ENCODE data around the gene SLC4A5.

SLC4A5 gene

GRCh38 chr2:74307720-74308119, 35.5 kb downstream of the SLC4A5 start:
- DNase-seq: no peak

- DNase-seq: no peak
These were observed 38.7 kb downstream of the SLC4A5 start for GRCh38 chr2:74304332-74305148.

GRCh38 chr2:74302865-74303264, 40.4 kb downstream of the SLC4A5 start:
- DNase-seq: no peak

GRCh38 chr2:74301262-74301661, 42.0 kb downstream of the SLC4A5 start:
- DNase-seq: no peak

- no peak for DNase-seq
These were observed 42.7 kb downstream of the SLC4A5 start for GRCh38 chr2:74300506-74300905.

GRCh38 chr2:74297950-74298349, 45.3 kb downstream of the SLC4A5 start:
- no peak for DNase-seq

GRCh38 chr2:74297391-74297790, 45.8 kb downstream of the SLC4A5 start:
- DNase-seq: no peak

GRCh38 chr2:74293191-74293991, 49.8 kb downstream of the SLC4A5 start:
- no peak for DNase-seq

- no peak for DNase-seq
These were observed 50.5 kb downstream of the SLC4A5 start for GRCh38 chr2:74292751-74293150.

- DNase-seq: no peak
These were observed 51.2 kb downstream of the SLC4A5 start for GRCh38 chr2:74291886-74292621.

- no peak for DNase-seq
These were observed 52.0 kb downstream of the SLC4A5 start for GRCh38 chr2:74291218-74291544.

GRCh38 chr2:74290466-74291217, 52.6 kb downstream of the SLC4A5 start:
- peak; percentile 70 for DNase-seq

GRCh38 chr2:74290066-74290465, 53.1 kb downstream of the SLC4A5 start:
- DNase-seq: no peak

- no peak for DNase-seq
These were observed 56.5 kb downstream of the SLC4A5 start for GRCh38 chr2:74286725-74287124.

GRCh38 chr2:74281141-74281975, 61.9 kb downstream of the SLC4A5 start:
- no peak for DNase-seq

GRCh38 chr2:74278694-74279093, 64.5 kb downstream of the SLC4A5 start:
- no peak for DNase-seq

- no peak for DNase-seq
These were observed 65.0 kb downstream of the SLC4A5 start for GRCh38 chr2:74278176-74278575.

- DNase-seq: no peak
These were observed 68.0 kb downstream of the SLC4A5 start for GRCh38 chr2:74275228-74275627.

GRCh38 chr2:74269667-74270066, 73.5 kb downstream of the SLC4A5 start:
- DNase-seq: no peak

- DNase-seq: peak; percentile 74
These were observed 76.1 kb downstream of the SLC4A5 start for GRCh38 chr2:74267068-74267467.

GRCh38 chr2:74264281-74264680, 78.9 kb downstream of the SLC4A5 start:
- DNase-seq: no peak

GRCh38 chr2:74262681-74263080, 80.5 kb downstream of the SLC4A5 start:
- no peak for DNase-seq

Data from CD4-positive, alpha-beta T cell treated with Interleukin-12 subunit alpha and Interleukin-12 subunit beta, for 1 hour (primary cell).